ENCODE data around the gene RPS18. TPM values are rescaled to one million over a fixed set of nuclear protein-coding genes. Genes with fewer than 3 reads are reported as not detected.
A peak's percentile ranks its signal among the peaks of the same experiment; 100 is the strongest.

Gene RPS18
- total and polyA plus RNA-seq, 10 of the 15 experiments (the other 5 are each of a cell fraction or from before 2014, with no cell fraction given): 4,228 to 20,828 (median 7,406) TPM

- TF ChIP-seq POLR2AphosphoS2 (IDR thresholded peaks at IDR 0.05; ENCODE audit: low read depth, low read length) (no peak), EP300 (IDR thresholded peaks at IDR 0.05; ENCODE audit: borderline replicate concordance in 1 of 2, control insufficient read depth in 1 of 2, low read depth in 2 of 2, low read length in 2 of 2) (no peak), CHD1 (IDR thresholded peaks at IDR 0.05; ENCODE audit: low read depth, low read length) (no peak), NFYB (IDR thresholded peaks at IDR 0.05; ENCODE audit: insufficient read depth, low read depth, low read length) (no peak), PBX3 (IDR thresholded peaks at IDR 0.05; ENCODE audit: insufficient replicate concordance, low read depth, low read length) (peak; percentile 26), ETV6 (conservative IDR thresholded peaks at IDR 0.05 in 1 of 2, IDR thresholded peaks at IDR 0.05 in 1 of 2; ENCODE audit: borderline replicate concordance in 1 of 2, low read depth in 1 of 2) (no peak)
Measured at GRCh38 chr6:33312361-33313104, 40.7 kb downstream of the RPS18 start (continued).

GRCh38 chr6:33313105-33313708 lies 41.3 kb downstream of the RPS18 start:
- H3K9me3 ChIP-seq (replicated peaks; ENCODE audit: control insufficient read depth, insufficient read depth, low read length): no peaks in the 10 kb centered on the region
- peak overlapping the region; percentile 96 for H3K27ac ChIP-seq (ENCODE audit: control insufficient read depth, insufficient read depth)
- intact Hi-C loops (cut with micrococcal nuclease; ENCODE audit: unreplicated experiment): no loop called here
- peak overlapping the region; percentile 97 for H3K9ac ChIP-seq (ENCODE audit: control insufficient read depth, insufficient read depth, low read length)
- ChIA-PET POLR2A (interaction anchor here (0.6 to 4.5 kb wide), 11 partner anchors 8 to 266 kb away, joined by 3 to 41 read pairs (median 4); partner anchors contain the start of genes B3GALT4, PFDN6, RGL2 and RPS18), RAD21 (ENCODE audit: unreplicated experiment) (interaction anchor here (0.7 to 2.1 kb wide), 7 partner anchors 8 to 36 kb away, joined by 3 to 7 read pairs (median 3); partner anchors contain the start of genes B3GALT4, PFDN6, RGL2 and WDR46), CTCF (interaction anchor here (0.5 to 4.7 kb wide), 6 partner anchors 13 to 118 kb away, joined by 3 to 30 read pairs (median 6); partner anchors contain the start of genes B3GALT4 and RGL2), SMC1A (ENCODE audit: uncharacterized antibody, unreplicated experiment) (interaction anchor here (0.7 to 2.1 kb wide), 3 partner anchors 16 to 129 kb away, joined by 3 to 7 read pairs (median 3); partner anchors contain the start of gene WDR46)
- in situ Hi-C loops (cut with MboI): no loop called here
- H3K4me3 ChIP-seq: peak overlapping the region; percentile 99
- H3K4me1 ChIP-seq (ENCODE audit: control insufficient read depth, insufficient read depth, low read length): peaks cover 20% of the 10 kb centered on the region
- H3K4me2 ChIP-seq (ENCODE audit: control insufficient read depth, insufficient read depth): peak overlapping the region; percentile 77
- peak; percentile 14 for ATAC-seq
- no peak for FAIRE-seq
- H3K36me3 ChIP-seq (ENCODE audit: control insufficient read depth in 2 of 2, insufficient read depth in 2 of 2, low read length in 1 of 2): peaks cover 0 to 4% of the 10 kb centered on the region in 2 experiments; a peak in 2 of 4 replicates
- peaks cover 61% of the 10 kb centered on the region for H3K79me2 ChIP-seq (ENCODE audit: control insufficient read depth, insufficient read depth, low read length)
- H3K27me3 ChIP-seq (replicated peaks in 1 of 2; ENCODE audit: control insufficient read depth in 2 of 2, insufficient read depth in 2 of 2, low read length in 1 of 2): no peaks in the 10 kb centered on the region
- H2AFZ ChIP-seq (ENCODE audit: control insufficient read depth, low read depth, low read length): no peak overlapping the region; the same call in 1 of the 2 replicates
- 1% methylated on average over 31 of the region's 33 CpGs for WGBS (ENCODE audit: insufficient coverage, insufficient replicate concordance, low lambda C conversion rate, missing lambda C conversion rate)
- H4K20me1 ChIP-seq (ENCODE audit: control insufficient read depth, insufficient read depth): no peaks in the 10 kb centered on the region
- DNase-seq (ENCODE audit: low read depth, low spot score): no peak
- BruUV-seq (replicated peaks): TSS peak; percentile 74
- TF ChIP-seq MLLT1 (IDR thresholded peaks at IDR 0.05): no peak
- TF ChIP-seq EGR1 (IDR thresholded peaks at IDR 0.05; ENCODE audit: borderline replicate concordance in 1 of 2, low read depth in 2 of 2, low read length in 2 of 2): peak in 1 of 2 experiments; percentile 71; a peak in 1 of 3 replicates
- TF ChIP-seq MTA3 (IDR thresholded peaks at IDR 0.05; ENCODE audit: borderline replicate concordance, low read length): 0 out of 2 replicates have a peak, but pooled peaks have one; percentile 34
- 0 out of 2 replicates have a peak, but pooled peaks have one; percentile 3 for TF ChIP-seq YY1 (IDR thresholded peaks at IDR 0.05; ENCODE audit: low read depth, low read length)
- TF ChIP-seq BMI1 (IDR thresholded peaks at IDR 0.05; ENCODE audit: borderline replicate concordance): peak; percentile 76; the same call in 1 of the 2 replicates
- TF ChIP-seq POLR2AphosphoS2 (IDR thresholded peaks at IDR 0.05; ENCODE audit: low read depth, low read length): no peak
- TF ChIP-seq IRF4 (IDR thresholded peaks at IDR 0.05; ENCODE audit: low read depth, low read length): no peak
- no peak for TF ChIP-seq RB1 (IDR thresholded peaks at IDR 0.05; ENCODE audit: borderline replicate concordance)
- TF ChIP-seq CTCF (IDR thresholded peaks at IDR 0.05 in 2 of 3, conservative IDR thresholded peaks at IDR 0.05 in 1 of 3; ENCODE audit: control insufficient read depth in 2 of 3, extremely low read depth in 1 of 3, insufficient read depth in 1 of 3, low read depth in 3 of 3, low read length in 3 of 3): no peak
